HL-60/S4 treated with phorbol 12-myristate 13-acetate at 8.2 ng/mL for 4 days and 3 days (cell line): ENCODE measurements around the gene GAA.

ENCODE experiments used
- in situ Hi-C: fragments of 300-500 bp; cut with MboI; formaldehyde crosslinking; loops from 2 replicates; pipeline ENCODE4 v1.15.0; 2022; ENCODE audit warnings: low sequenced_read_pairs

The GAA gene

DNA sequence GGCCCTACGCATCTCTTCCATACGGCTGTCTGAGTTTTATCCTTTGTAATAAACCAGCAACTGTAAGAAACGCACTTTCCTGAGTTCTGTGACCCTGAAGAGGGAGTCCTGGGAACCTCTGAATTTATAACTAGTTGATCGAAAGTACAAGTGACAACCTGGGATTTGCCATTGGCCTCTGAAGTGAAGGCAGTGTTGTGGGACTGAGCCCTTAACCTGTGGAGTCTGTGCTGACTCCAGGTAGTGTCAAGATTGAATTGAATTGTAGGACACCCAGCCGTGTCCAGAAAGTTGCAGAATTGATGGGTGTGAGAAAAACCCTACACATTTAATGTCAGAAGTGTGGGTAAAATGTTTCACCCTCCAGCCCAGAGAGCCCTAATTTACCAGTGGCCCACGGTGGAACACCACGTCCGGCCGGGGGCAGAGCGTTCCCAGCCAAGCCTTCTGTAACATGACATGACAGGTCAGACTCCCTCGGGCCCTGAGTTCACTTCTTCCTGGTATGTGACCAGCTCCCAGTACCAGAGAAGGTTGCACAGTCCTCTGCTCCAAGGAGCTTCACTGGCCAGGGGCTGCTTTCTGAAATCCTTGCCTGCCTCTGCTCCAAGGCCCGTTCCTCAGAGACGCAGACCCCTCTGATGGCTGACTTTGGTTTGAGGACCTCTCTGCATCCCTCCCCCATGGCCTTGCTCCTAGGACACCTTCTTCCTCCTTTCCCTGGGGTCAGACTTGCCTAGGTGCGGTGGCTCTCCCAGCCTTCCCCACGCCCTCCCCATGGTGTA lies 1.5 kb downstream of the GAA start:
- in situ Hi-C loops, result no loop called here

- in situ Hi-C loops, result no loop called here
Observed at GRCh38 chr17:80103449-80104085, 2.2 kb downstream of the GAA start.

GRCh38 chr17:80104321-80104955 lies 3.1 kb downstream of the GAA start:
- in situ Hi-C loops, result no loop called here

DNA sequence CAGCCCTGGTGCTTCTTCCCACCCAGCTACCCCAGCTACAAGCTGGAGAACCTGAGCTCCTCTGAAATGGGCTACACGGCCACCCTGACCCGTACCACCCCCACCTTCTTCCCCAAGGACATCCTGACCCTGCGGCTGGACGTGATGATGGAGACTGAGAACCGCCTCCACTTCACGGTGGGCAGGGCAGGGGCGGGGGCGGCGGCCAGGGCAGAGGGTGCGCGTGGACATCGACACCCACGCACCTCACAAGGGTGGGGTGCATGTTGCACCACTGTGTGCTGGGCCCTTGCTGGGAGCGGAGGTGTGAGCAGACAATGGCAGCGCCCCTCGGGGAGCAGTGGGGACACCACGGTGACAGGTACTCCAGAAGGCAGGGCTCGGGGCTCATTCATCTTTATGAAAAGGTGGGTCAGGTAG lies 3.6 kb downstream of the GAA start:
- in situ Hi-C loops, result no loop called here

DNA sequence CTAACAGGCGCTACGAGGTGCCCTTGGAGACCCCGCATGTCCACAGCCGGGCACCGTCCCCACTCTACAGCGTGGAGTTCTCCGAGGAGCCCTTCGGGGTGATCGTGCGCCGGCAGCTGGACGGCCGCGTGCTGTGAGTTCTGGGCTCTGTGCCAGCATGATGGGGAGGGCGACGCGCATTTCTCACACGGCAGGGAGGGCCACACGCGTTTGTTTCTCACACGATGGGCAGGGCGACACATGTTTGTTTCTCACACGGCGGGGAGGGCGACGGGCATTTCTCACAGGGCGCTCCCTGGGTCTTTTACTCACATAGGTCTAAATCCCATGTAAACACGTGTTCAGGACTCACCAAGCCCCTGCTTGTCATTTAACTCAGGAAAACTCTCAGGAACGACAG lies 4.4 kb downstream of the GAA start:
- in situ Hi-C loops, result no loop called here

DNA sequence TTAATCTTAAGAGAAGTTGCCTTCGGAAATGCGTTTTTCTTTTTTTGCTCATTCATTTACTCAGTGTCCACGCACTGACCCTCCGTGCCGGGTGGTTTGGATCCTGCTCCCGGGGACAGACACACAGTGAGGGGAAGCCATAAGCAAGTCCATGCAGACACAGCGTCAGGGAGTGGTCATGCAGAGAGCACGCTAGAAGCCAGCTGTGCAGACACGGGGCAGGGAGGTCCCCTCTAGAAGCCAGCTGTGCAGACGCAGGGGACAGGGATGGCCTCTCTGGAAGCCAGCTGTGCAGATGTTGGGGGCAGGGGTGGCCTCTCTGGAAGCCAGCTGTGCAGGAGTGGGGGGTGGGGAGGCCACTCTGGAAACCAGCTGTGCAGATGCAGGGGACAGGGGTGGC lies 4.8 kb downstream of the GAA start:
- in situ Hi-C loops, result no loop called here

DNA sequence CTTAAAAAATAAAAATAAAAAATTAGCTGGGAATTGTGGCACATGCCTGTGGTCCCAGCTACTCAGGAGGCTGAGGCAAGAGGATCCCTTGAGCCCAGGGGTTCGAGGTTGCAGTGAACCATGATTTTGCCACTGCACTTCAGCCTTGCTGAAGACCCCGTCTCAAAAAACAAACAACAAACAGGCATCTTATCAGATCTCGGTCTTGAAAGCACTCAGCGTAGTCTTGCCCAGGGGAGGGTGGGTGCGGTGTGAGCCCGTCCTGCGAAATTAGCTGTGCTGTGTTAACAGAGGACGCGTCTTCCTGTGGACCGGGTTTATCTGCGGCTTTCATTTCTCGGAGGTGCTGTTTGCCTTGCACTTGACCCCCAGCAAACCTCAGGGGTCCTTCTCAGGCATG lies 5.4 kb downstream of the GAA start:
- in situ Hi-C loops, result no loop called here

DNA sequence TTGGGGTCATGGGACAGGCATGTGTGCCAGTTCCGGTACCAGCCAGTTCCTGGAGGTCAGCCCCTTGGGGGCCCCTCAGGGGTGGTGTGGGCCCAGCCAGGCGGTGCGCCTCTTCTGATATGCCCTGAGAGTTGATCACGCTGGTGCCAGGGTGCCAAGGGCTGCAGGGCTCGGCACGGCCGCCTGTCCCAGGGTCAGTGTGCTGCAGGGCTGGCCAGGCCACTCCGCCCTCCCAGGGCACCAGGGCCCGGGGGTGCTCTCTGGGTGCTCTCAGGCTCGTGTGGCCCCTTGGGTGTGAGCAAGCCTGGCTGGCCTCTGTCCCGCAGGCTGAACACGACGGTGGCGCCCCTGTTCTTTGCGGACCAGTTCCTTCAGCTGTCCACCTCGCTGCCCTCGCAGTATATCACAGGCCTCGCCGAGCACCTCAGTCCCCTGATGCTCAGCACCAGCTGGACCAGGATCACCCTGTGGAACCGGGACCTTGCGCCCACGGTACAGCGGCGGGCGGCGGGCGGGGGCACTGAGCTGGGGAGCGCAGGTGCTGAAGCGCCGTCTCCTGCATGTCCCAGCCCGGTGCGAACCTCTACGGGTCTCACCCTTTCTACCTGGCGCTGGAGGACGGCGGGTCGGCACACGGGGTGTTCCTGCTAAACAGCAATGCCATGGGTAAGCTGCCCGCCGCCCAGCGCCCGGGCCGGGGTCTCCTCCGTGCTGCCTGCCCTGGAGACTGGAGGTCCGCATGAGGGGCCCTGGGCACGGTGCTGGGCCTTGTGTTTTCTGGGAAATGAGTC lies 6.0 kb downstream of the GAA start:
- in situ Hi-C loops, result no loop called here

DNA sequence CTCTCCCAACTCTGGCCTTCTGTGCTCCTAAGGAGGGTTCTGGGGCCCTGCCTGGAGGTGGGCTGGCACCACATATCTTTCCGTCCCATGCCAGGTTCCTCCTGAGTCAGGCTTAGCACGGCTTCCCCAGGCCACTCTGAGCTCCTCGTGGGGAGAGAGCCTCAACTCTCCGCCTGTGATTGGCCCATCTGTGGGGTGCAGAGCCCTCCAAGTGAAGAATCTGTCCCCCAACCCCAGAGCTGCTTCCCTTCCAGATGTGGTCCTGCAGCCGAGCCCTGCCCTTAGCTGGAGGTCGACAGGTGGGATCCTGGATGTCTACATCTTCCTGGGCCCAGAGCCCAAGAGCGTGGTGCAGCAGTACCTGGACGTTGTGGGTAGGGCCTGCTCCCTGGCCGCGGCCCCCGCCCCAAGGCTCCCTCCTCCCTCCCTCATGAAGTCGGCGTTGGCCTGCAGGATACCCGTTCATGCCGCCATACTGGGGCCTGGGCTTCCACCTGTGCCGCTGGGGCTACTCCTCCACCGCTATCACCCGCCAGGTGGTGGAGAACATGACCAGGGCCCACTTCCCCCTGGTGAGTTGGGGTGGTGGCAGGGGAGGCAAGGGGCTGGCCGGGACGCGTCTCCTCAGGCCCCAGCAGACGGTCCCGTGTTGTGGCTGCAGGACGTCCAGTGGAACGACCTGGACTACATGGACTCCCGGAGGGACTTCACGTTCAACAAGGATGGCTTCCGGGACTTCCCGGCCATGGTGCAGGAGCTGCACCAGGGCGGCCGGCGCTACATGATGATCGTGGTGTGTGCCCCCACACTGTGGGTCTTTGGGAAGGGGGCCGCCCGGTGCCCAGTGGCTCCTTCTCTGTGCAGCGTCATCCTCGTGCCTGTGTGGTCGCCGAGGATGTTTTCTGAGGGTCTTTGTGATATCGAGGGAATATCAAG lies 6.9 kb downstream of the GAA start:
- in situ Hi-C loops, result no loop called here

DNA sequence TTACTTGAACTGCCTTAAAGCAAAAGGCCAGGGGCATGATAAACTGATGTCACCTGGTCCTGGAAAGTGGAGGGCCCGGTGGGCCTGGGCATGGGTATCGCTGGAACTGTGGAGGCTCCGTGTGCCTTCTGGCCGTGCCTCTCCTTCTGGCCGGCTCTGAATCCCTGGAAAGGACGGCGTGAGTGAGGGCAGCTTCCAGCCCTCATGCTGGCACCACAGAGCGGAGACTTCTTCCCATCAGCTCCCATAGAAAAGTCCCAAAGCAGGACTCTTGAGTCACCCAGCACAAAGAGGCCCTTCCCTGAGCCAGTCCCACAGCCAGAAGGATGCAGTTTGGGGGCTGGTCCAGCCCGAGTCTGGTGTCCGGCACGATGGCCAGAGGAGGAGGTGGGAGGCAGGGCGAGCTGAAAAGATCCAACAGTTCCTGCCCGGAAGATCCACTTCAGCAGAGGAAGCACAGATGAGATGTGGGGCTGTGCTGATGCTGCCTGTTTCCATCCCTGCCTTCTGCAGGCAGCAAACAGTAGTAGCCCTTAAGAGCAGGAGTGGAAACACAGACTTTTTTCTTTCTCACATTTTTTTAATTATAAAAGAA lies 7.8 kb downstream of the GAA start:
- in situ Hi-C loops, result no loop called here

GRCh38 chr17:80109713-80110446 lies 8.5 kb downstream of the GAA start:
- in situ Hi-C loops, result no loop called here

- in situ Hi-C loops, result no loop called here
Observed at GRCh38 chr17:80110447-80110812, 9.0 kb downstream of the GAA start.

GRCh38 chr17:80110927-80111701 lies 9.7 kb downstream of the GAA start:
- in situ Hi-C loops, result no loop called here

GRCh38 chr17:80111702-80112470 lies 10.5 kb downstream of the GAA start:
- in situ Hi-C loops, result no loop called here

DNA sequence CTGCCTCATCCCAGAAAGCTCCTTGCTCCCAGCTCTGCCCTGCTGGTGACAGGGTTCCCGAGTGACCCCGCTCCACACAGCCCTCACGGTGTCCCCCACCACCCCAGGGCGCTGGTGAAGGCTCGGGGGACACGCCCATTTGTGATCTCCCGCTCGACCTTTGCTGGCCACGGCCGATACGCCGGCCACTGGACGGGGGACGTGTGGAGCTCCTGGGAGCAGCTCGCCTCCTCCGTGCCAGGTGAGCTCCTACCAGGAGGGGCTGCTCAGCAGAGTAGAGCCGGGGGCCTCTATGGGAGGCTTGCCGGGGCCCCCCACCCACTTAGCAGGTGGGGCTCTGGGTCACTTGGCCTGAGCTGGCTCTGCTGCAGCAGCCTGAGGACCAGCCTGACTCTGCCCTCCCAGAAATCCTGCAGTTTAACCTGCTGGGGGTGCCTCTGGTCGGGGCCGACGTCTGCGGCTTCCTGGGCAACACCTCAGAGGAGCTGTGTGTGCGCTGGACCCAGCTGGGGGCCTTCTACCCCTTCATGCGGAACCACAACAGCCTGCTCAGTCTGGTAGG lies 11.2 kb downstream of the GAA start:
- in situ Hi-C loops, result no loop called here

DNA sequence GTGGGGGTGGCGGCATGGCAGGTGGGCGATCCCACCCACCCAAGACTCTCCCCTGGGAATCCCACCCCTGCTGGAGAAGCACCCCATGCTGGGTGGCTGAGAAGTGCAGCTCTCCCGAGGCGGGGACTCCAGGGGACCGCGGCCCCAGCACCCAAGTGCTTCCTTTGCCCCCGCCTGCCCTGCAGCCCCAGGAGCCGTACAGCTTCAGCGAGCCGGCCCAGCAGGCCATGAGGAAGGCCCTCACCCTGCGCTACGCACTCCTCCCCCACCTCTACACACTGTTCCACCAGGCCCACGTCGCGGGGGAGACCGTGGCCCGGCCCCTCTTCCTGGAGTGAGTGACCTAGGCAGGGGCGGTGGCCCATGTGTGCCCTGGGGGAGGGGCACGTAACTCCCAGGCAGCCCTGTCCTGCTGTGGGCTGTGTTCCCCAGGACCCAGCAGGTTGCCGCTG lies 11.7 kb downstream of the GAA start:
- in situ Hi-C loops, result no loop called here

- in situ Hi-C loops, result no loop called here
Observed at GRCh38 chr17:80114758-80115157, 13.4 kb downstream of the GAA start.
